ENCODE measurements around the gene RPS2.
"Not testable (repeated sequence)": the region's sequence is repeated elsewhere in the genome, so short reads cannot be mapped to it uniquely, and the experiment has no call there.

The RPS2 gene

DNA sequence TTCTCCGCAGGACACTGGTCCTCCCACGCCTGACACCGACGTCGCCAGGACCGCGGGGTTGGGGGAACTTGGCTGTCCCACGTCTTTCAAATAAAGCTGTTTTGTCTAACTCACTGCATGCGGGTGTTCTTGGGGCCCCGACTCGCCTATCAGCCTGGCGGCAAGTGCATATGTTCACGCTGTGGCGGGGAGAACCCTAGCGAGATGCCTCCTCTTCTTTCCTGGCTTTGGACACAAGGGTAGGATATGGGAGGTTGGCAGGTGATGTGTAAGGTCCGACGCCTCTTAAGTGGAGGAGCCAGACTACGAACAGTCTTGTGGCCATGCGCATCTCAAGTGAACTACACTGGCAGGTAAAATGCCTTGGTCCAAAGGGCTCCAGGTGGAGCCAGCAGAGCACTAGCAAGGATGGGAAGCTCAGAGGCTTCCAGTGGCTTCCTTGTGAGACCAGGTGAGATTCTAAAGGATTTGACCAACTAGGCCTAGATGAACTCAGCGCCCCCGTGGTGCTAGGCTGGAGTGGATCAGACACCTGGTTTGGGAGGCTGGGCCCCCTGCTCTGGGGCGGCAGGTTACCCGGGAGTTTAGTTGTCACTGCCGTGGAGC lies 873 bp upstream of the RPS2 start:
- no peak for DNase-seq (ENCODE audit: extremely low read depth in 1 of 2, low read depth in 1 of 2)

DNA sequence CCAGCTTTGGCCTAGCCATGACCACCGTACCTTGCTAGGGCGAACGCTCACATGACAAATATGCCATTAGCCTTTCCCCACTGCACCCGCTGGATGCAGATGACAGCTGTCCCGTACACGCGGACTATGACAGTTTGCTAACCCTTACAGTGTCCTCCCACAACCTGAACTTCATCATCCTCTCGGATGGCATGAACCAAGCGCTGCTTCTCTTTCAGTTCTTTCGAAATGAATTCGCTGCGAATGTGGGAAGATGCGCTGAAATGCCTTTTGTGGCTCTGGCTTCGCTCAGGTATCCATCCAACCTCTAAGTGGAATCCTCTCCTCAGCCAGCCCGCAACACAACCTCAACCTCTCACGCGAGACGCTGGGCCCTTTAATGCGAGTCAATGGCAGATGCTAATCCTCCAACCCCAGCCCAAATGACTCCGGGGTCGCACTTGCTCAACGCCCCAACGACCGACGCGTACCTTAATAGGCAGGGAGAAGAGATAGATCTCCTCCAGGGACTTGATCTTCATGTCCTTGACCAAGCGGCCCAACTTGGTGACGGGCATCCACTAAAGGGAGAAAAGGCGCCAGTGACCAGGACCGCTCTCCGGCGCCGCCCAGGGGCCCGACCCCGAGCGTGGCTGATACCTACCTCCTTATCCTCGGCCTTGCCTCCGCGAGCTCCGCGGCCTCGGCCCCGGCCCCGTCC lies 670 bp downstream of the RPS2 start:
- no peak for DNase-seq (ENCODE audit: extremely low read depth in 1 of 2, low read depth in 1 of 2)

DNA sequence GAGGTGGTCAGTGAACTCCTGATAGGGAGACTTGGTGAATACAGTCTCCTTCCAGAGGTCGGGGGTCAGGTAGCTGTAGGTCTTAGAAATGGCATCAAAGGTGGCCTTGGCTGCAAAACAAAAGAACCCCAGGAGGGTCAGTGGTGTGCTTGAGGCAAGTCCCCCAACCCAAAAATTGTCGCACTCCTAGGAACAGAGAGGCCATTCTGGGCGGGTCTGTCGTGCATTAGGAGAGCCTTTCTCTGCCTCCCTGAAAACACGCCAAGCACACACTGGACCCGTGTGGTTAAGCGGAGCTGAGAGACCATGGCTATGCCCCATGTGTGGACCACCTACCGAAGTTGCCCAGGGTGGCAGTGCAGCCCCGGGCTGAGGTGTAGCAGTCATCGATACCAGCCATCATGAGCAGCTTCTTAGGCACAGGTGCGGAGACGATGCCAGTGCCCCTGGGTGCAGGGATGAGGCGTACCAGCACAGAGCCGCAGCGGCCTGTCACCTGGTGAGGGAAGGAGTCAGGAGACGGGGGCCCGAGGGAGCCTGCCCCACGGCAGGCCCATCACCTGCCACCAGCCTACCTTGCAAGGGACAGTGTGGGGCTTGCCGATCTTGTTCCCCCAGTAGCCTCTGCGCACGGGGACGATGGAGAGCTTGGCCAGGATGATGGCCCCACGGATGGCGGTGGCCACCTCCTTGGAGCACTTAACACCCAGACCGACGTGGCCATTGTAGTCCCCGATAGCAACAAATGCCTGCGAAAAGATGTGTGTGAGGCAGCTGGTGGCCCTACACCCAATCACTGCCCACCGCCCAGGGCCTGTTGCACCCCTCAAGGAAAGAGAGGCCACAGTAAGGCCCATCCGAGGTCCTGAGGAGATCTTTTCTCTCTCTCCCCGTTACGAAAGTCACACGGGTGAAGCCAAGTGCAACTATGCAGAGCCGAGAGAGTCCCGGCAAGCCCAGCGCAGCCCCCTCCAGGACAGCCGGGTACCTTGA lies 2.2 kb downstream of the RPS2 start:
- DNase-seq (ENCODE audit: extremely low read depth in 1 of 2, low read depth in 1 of 2) = not testable (repeated sequence)

DNA sequence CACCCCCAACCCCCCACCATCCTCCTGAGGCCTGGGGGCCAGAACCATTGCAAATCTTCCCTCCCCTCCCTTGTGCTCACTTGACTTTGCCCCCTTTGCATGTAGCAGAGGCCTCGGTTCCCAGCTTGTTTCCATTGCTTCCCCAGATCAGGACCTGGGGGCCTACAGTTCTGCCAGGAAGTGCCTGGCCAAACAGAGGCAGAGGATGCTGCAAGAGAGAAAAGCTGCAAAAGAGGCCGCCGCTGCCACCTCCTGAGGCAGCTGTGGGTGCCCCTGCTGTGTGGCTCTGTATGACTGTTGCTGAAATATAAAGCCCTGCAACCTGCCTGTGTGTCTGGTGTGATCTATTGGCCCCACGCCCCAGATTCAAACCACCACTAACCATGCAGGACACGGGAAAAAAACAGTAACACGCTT lies 3.0 kb downstream of the RPS2 start:
- DNase-seq (ENCODE audit: extremely low read depth in 1 of 2, low read depth in 1 of 2) = no peak

- DNase-seq (ENCODE audit: extremely low read depth in 1 of 2, low read depth in 1 of 2) = no peak
Measured at GRCh38 chr16:1960665-1961630, 3.7 kb downstream of the RPS2 start.

- DNase-seq (ENCODE audit: extremely low read depth in 1 of 2, low read depth in 1 of 2) = peak; percentile 62 to 93
Measured at GRCh38 chr16:1959269-1960039, 5.2 kb downstream of the RPS2 start, which contains the start of gene NDUFB10. TSS of gene NDUFB10 (plus strand) at chr16:1959538. CDS start at chr16:1959625, 87 bp downstream.

GRCh38 chr16:1958715-1959268 lies 5.8 kb downstream of the RPS2 start:
- no peak for DNase-seq (ENCODE audit: extremely low read depth in 1 of 2, low read depth in 1 of 2)

GRCh38 chr16:1958143-1958491 lies 6.5 kb downstream of the RPS2 start:
- DNase-seq (ENCODE audit: extremely low read depth in 1 of 2, low read depth in 1 of 2) = not testable (repeated sequence)

- not testable (repeated sequence) for DNase-seq (ENCODE audit: extremely low read depth in 1 of 2, low read depth in 1 of 2)
Measured at GRCh38 chr16:1957434-1958142, 7.0 kb downstream of the RPS2 start.

GRCh38 chr16:1953734-1954133 lies 10.9 kb downstream of the RPS2 start:
- no peak for DNase-seq (ENCODE audit: extremely low read depth in 1 of 2, low read depth in 1 of 2)

GRCh38 chr16:1950559-1950958 lies 14.1 kb downstream of the RPS2 start:
- DNase-seq (ENCODE audit: extremely low read depth in 1 of 2, low read depth in 1 of 2) = no peak

DNA sequence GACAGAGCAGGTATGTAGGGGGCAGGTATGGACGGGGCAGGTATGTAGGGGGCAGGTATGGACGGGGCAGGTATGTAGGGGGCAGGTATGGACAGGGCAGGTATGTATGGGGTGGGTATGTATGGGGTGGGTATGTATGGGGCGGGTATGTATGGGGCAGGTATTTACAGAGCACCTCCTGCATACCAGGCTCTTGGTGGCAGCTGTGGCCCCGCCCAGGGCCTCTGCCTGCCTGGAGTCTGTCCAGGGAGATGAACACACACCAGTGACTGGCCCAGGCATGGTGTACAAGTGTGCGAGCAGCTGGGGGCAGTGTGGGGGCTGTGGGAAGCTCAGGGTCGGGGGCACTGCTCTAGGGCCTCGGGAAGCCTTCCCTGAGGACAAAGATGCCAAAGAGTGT lies 14.6 kb downstream of the RPS2 start:
- no peak for DNase-seq (ENCODE audit: extremely low read depth in 1 of 2, low read depth in 1 of 2)

DNA sequence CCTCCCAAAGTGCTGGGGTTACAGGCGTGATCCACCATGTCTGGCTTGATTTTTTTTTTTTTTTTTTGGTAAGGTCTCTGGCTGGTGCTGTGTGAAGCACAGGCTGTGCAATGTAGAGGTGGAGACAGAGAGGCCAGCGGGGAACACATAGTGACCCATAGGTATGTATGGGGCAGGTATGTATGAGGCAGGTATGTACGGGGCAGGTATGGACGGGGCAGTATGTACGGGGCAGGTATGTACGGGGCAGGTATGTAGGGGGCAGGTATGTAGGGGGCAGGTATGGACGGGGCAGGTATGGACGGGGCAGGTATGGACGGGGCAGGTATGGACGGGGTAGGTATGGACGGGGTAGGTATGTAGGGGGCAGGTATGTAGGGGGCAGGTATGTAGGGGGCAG lies 15.1 kb downstream of the RPS2 start:
- DNase-seq (ENCODE audit: extremely low read depth in 1 of 2, low read depth in 1 of 2) = no peak

DNA sequence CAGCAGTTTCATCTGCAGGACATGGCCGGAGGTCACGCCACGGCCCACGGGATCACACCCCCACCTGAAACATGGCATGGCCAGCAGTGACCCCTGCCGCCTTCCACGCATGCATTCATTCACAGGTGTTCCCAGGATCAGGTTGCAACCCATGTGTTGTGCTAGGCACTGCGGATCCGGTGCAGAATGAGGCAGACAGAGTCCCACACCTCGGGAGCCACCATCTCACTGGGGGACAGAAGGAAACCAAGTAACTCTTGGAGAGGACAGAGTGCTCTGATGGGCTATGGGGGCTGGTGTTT lies 17.3 kb downstream of the RPS2 start:
- DNase-seq (ENCODE audit: extremely low read depth in 1 of 2, low read depth in 1 of 2) = no peak

DNA sequence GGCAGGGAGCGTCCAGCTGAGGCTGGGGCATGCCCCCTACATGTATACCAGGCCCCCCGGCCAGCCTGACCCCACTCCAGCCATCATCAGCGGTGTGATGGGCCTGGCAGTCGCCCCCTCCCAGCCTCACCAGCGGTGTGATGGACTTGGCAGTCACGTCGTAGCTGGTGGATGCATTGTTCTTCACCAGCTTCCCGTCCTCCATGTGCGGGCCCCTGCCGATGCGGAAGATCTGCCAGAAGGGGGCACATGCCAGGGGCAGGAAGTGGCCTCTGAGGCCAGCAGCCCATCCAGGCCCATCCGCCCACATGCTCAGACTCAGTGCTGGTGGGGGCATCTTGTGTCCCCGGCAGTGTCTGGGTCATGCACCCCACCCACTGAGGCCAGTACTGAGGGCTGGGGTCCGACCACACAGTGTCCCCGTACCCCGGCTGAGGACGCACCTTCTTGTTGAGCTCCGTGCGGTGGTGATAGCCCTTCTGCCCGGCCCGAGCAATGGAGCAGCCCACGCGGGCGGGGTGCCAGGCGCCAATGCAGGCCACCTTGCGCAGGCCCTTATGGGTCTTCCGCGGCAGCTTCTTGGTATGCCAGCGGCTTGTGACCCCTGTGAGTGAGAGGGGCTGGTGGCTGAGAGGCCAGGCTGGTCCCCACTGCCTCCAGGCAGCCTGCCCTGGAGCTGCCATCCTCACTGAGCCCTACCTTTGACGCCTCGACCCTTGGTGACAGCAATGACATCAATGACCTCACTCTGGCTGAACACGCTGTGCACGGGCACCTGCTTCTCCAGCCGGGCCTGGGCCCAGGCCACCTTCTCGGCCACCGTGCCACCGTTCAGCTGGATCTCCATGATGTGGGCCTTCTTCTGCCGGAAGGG lies 17.9 kb downstream of the RPS2 start:
- no peak for DNase-seq (ENCODE audit: extremely low read depth in 1 of 2, low read depth in 1 of 2)

- DNase-seq (ENCODE audit: extremely low read depth in 1 of 2, low read depth in 1 of 2) = no peak
Measured at GRCh38 chr16:1945559-1946391, 18.9 kb downstream of the RPS2 start.

GRCh38 chr16:1944612-1945199 lies 19.9 kb downstream of the RPS2 start:
- DNase-seq (ENCODE audit: extremely low read depth in 1 of 2, low read depth in 1 of 2) = no peak

Data from activated CD8-positive, alpha-beta memory T cell treated with anti-CD3 and anti-CD28 coated beads for 1 hour (primary cell).